HepG2 (cell line): ENCODE results near the gene CLBA1.

Source experiments
- ARNT2 ChIP-seq: sonication (generic); formaldehyde crosslinking; IDR thresholded peaks from 2 replicates; pipeline ENCODE4 v1.8.0; 2022; ENCODE audit warnings: mild to moderate bottlenecking, low read depth, missing genetic modification reagents, moderate library complexity
- BCL6 ChIP-seq: IDR thresholded peaks from 2 replicates; pipeline ENCODE4 v1.6.1; 2016; ENCODE audit warnings: missing genetic modification reagents, missing compliant biosample characterization
- EP300 ChIP-seq, 3 experiments: sonication (generic) in 1 of 3; formaldehyde crosslinking in 1 of 3; IDR thresholded peaks; 2 replicates each; pipeline versions ENCODE4 v1.5.1 to v1.6.1; 2011 to 2020; ENCODE audit warnings: low read depth in 2 of 3, low read length in 2 of 3, borderline replicate concordance in 1 of 3, improper control_type of control experiment in 1 of 3, mild to moderate bottlenecking in 1 of 3, missing genetic modification reagents in 1 of 3, moderate library complexity in 1 of 3
- EZH2 ChIP-seq: conservative IDR thresholded peaks from 2 replicates; pipeline ENCODE4 v1.6.1; 2012; ENCODE audit warnings: mild to moderate bottlenecking, low read depth, low read length, moderate library complexity
- FOXP1 ChIP-seq, 2 experiments: fragments of 450-650 bp in 1 of 2; IDR thresholded peaks; 2 replicates each; pipeline ENCODE4 v1.6.1; 2017 to 2018; ENCODE audit warnings: antibody characterized with exemption in 1 of 2
- HNF4A ChIP-seq: sonication (generic); formaldehyde crosslinking; IDR thresholded peaks from 2 replicates; pipeline ENCODE4 v1.4.0; 2020; ENCODE audit warnings: missing genetic modification reagents
- SCMH1 ChIP-seq: sonication (generic); formaldehyde crosslinking; IDR thresholded peaks from 2 replicates; pipeline ENCODE4 v1.9.0; 2021; ENCODE audit warnings: missing genetic modification reagents, mild to moderate bottlenecking, borderline replicate concordance
- SP5 ChIP-seq: IDR thresholded peaks from 2 replicates; pipeline ENCODE4 v1.6.1; 2016; ENCODE audit warnings: low read depth, borderline replicate concordance
- ZNF441 ChIP-seq: sonication (generic); formaldehyde crosslinking; IDR thresholded peaks from 2 replicates; pipeline ENCODE4 v1.7.0; 2021; ENCODE audit warnings: missing genetic modification reagents, borderline replicate concordance
- ZNF510 ChIP-seq: sonication (generic); formaldehyde crosslinking; IDR thresholded peaks from 2 replicates; pipeline ENCODE4 v1.4.0; 2020; ENCODE audit warnings: low read depth, mild to moderate bottlenecking, missing genetic modification reagents
- ZNF737 ChIP-seq: sonication (generic); formaldehyde crosslinking; IDR thresholded peaks from 2 replicates; pipeline ENCODE4 v1.5.0; 2020; ENCODE audit warnings: missing genetic modification reagents, mild to moderate bottlenecking, borderline replicate concordance
- ZNF768 ChIP-seq: sonication (generic); formaldehyde crosslinking; IDR thresholded peaks from 2 replicates; pipeline ENCODE4 v1.4.0; 2020; ENCODE audit warnings: missing genetic modification reagents
- TF ChIP-seq, protein P1 (sequence below): sonication (generic); formaldehyde crosslinking; IDR thresholded peaks from 2 replicates; pipeline ENCODE4 v1.5.0; 2020; ENCODE audit warnings: mild to moderate bottlenecking, missing genetic modification reagents, moderate library complexity

DNA sequence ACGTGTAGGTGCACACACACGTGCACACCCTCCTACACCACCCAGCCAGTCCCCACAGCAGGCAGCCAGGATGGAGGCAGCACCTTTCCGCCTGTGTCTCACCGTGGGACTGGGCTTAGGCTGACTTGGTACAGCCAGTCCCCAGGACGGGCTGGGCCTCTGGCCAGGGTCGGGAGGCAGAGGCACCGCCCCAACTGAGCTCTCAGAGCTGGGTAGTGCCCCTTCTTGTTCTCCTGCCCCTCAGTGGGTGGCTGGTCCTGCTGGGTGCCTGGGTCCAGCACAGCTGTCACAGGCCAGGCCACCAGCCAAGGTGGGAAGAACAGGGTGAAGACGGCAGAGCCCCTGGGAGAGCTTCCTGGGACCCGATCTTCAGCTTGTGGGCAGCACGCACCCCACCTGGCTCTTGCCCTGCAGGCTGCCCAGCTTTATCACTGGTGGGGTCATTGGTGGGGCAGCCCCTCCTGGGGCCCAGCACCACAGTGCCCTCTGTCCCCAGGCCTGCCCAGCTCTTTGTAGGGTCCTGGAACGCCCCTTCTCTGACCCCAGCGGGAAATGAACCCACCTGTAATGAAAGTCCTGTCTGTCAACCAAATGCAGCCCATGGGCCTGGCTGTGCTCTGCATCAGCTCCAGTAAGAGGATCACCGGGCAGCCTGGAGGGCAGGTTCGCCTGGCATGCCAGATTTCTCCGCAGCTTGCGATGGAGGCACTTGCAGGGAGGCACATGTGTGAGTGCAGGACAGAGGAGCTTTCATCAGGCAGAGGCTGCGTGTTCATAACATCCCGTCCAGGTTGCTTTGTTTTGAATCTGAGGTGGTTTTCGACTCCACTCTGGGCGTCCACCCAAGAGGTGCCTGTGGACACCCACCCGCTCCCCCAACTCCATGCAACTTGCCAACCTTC lies 20.6 kb downstream of the CLBA1 start:
- TF ChIP-seq EZH2 (no peak), FOXP1 (IDR thresholded peaks at IDR 0.05) (no peak), FOXP1 (CRISPR knock-in tag; IDR thresholded peaks at IDR 0.05) (no peak), ARNT2 (no peak), EP300 (IDR thresholded peaks at IDR 0.05; ENCODE audit: low read depth in 2 of 2, low read length in 2 of 2) (no peak), EP300 (CRISPR knock-in tag; IDR thresholded peaks at IDR 0.05; ENCODE audit: borderline replicate concordance) (no peak), ZNF768 (CRISPR knock-in tag) (no peak), SCMH1 (CRISPR knock-in tag) (no peak), ZNF737 (CRISPR knock-in tag) (no peak), SP5 (CRISPR knock-in tag) (no peak), HNF4A (CRISPR knock-in tag) (no peak), ZNF441 (CRISPR knock-in tag) (no peak), BCL6 (no peak), ZNF510 (no peak)
- TF ChIP-seq, protein P1, sequence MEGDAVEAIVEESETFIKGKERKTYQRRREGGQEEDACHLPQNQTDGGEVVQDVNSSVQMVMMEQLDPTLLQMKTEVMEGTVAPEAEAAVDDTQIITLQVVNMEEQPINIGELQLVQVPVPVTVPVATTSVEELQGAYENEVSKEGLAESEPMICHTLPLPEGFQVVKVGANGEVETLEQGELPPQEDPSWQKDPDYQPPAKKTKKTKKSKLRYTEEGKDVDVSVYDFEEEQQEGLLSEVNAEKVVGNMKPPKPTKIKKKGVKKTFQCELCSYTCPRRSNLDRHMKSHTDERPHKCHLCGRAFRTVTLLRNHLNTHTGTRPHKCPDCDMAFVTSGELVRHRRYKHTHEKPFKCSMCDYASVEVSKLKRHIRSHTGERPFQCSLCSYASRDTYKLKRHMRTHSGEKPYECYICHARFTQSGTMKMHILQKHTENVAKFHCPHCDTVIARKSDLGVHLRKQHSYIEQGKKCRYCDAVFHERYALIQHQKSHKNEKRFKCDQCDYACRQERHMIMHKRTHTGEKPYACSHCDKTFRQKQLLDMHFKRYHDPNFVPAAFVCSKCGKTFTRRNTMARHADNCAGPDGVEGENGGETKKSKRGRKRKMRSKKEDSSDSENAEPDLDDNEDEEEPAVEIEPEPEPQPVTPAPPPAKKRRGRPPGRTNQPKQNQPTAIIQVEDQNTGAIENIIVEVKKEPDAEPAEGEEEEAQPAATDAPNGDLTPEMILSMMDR (CRISPR knock-in tag) = no peak
